ENCODE data around the gene NCKAP5.

NCKAP5 gene

GRCh38 chr2:132780651-132781050 lies 787.6 kb downstream of the NCKAP5 start:
- no peak for DNase-seq

- no peak for DNase-seq
These were observed 789.0 kb downstream of the NCKAP5 start for GRCh38 chr2:132779206-132779721.

GRCh38 chr2:132776287-132776686 lies 792.0 kb downstream of the NCKAP5 start:
- DNase-seq, result peak; percentile 42 to 43

- DNase-seq, result no peak
These were observed 794.1 kb downstream of the NCKAP5 start for GRCh38 chr2:132774189-132774588.

- no peak for DNase-seq
These were observed 794.9 kb downstream of the NCKAP5 start for GRCh38 chr2:132773331-132773730.

GRCh38 chr2:132772340-132772739 lies 795.9 kb downstream of the NCKAP5 start:
- DNase-seq, result no peak

GRCh38 chr2:132766573-132766972 lies 801.7 kb downstream of the NCKAP5 start:
- DNase-seq, result no peak

- DNase-seq, result no peak
These were observed 806.8 kb downstream of the NCKAP5 start for GRCh38 chr2:132761437-132761836.

- DNase-seq, result no peak
These were observed 807.3 kb downstream of the NCKAP5 start for GRCh38 chr2:132760971-132761370.

GRCh38 chr2:132760405-132760804 lies 807.9 kb downstream of the NCKAP5 start:
- no peak for DNase-seq

- no peak for DNase-seq
These were observed 809.3 kb downstream of the NCKAP5 start for GRCh38 chr2:132758995-132759394.

- DNase-seq, result no peak
These were observed 810.6 kb downstream of the NCKAP5 start for GRCh38 chr2:132757676-132758075.

GRCh38 chr2:132757002-132757589 lies 811.2 kb downstream of the NCKAP5 start:
- DNase-seq, result no peak

- no peak for DNase-seq
These were observed 813.3 kb downstream of the NCKAP5 start for GRCh38 chr2:132754867-132755472.

GRCh38 chr2:132754392-132754791 lies 813.9 kb downstream of the NCKAP5 start:
- DNase-seq, result peak; percentile 84 to 86

- DNase-seq, result no peak
These were observed 815.6 kb downstream of the NCKAP5 start for GRCh38 chr2:132752421-132753206.

- no peak for DNase-seq
These were observed 816.4 kb downstream of the NCKAP5 start for GRCh38 chr2:132751836-132752235.

- no peak for DNase-seq
These were observed 817.7 kb downstream of the NCKAP5 start for GRCh38 chr2:132750606-132751005.

GRCh38 chr2:132747046-132747445 lies 821.2 kb downstream of the NCKAP5 start:
- no peak for DNase-seq

- no peak for DNase-seq
These were observed 826.5 kb downstream of the NCKAP5 start for GRCh38 chr2:132741754-132742153.

- no peak for DNase-seq
These were observed 828.1 kb downstream of the NCKAP5 start for GRCh38 chr2:132740081-132740720.

GRCh38 chr2:132738223-132738622 lies 830.0 kb downstream of the NCKAP5 start:
- no peak for DNase-seq

GRCh38 chr2:132736059-132736458 lies 832.2 kb downstream of the NCKAP5 start:
- DNase-seq, result no peak
